ENCODE data around the gene RIMS1. TPM values are rescaled to one million over a fixed set of nuclear protein-coding genes. Genes with fewer than 3 reads are reported as not detected.

The RIMS1 gene
- total RNA-seq, 2 experiments from 2014 or later = not detected

GRCh38 chr6:72260489-72260888 is 374.1 kb downstream of the RIMS1 start:
- DNase-seq (no peak), ATAC-seq (no peak)
- POLR2A ChIA-PET = no interaction called here
- no peaks in the 10 kb centered on the region for H3K27me3 Mint-ChIP-seq
- H3K27ac Mint-ChIP-seq = no peak overlapping the region
- intact Hi-C loops (cut with DNase I, micrococcal nuclease) = no loop called here
- H3K4me1 Mint-ChIP-seq = no peaks in the 10 kb centered on the region
- H3K9me3 Mint-ChIP-seq (ENCODE audit: low read depth) = no peaks in the 10 kb centered on the region
- CTCF ChIA-PET = no interaction called here
- no peaks in the 10 kb centered on the region for H3K36me3 Mint-ChIP-seq (ENCODE audit: low read depth)
- H3K4me3 Mint-ChIP-seq = no peak overlapping the region

GRCh38 chr6:72261554-72261953 is 375.2 kb downstream of the RIMS1 start:
- H3K4me3 Mint-ChIP-seq = no peak overlapping the region
- no peak for DNase-seq
- H3K9me3 Mint-ChIP-seq (ENCODE audit: low read depth) = no peaks in the 10 kb centered on the region
- no peak for ATAC-seq
- H3K36me3 Mint-ChIP-seq (ENCODE audit: low read depth) = no peaks in the 10 kb centered on the region
- ChIA-PET POLR2A (no interaction called here), CTCF (no interaction called here)
- intact Hi-C loops (cut with DNase I, micrococcal nuclease) = no loop called here
- H3K27me3 Mint-ChIP-seq = no peaks in the 10 kb centered on the region
- H3K27ac Mint-ChIP-seq = no peak overlapping the region
- H3K4me1 Mint-ChIP-seq = no peaks in the 10 kb centered on the region

- POLR2A ChIA-PET = no interaction called here
- ATAC-seq (no peak), DNase-seq (no peak)
- Mint-ChIP-seq H3K4me3 (no peak overlapping the region), H3K4me1 (no peaks in the 10 kb centered on the region), H3K36me3 (ENCODE audit: low read depth) (no peaks in the 10 kb centered on the region), H3K27ac (no peak overlapping the region), H3K9me3 (ENCODE audit: low read depth) (no peaks in the 10 kb centered on the region), H3K27me3 (no peaks in the 10 kb centered on the region)
- intact Hi-C loops (cut with DNase I, micrococcal nuclease) = no loop called here
- CTCF ChIA-PET = no interaction called here
Measured at GRCh38 chr6:72262254-72262653, 375.9 kb downstream of the RIMS1 start.

GRCh38 chr6:72267470-72267869 is 381.1 kb downstream of the RIMS1 start:
- ChIA-PET CTCF (no interaction called here), POLR2A (no interaction called here)
- H3K9me3 Mint-ChIP-seq (ENCODE audit: low read depth) = no peaks in the 10 kb centered on the region
- H3K4me1 Mint-ChIP-seq = no peaks in the 10 kb centered on the region
- intact Hi-C loops (cut with DNase I, micrococcal nuclease) = no loop called here
- ATAC-seq = no peak
- no peaks in the 10 kb centered on the region for H3K36me3 Mint-ChIP-seq (ENCODE audit: low read depth)
- no peak for DNase-seq
- no peak overlapping the region for H3K4me3 Mint-ChIP-seq
- no peaks in the 10 kb centered on the region for H3K27me3 Mint-ChIP-seq
- no peak overlapping the region for H3K27ac Mint-ChIP-seq

- Mint-ChIP-seq H3K4me1 (no peaks in the 10 kb centered on the region), H3K4me3 (no peak overlapping the region), H3K27ac (no peak overlapping the region), H3K9me3 (ENCODE audit: low read depth) (no peaks in the 10 kb centered on the region), H3K27me3 (no peaks in the 10 kb centered on the region), H3K36me3 (ENCODE audit: low read depth) (no peaks in the 10 kb centered on the region)
- no peak for DNase-seq
- no peak for ATAC-seq
- ChIA-PET CTCF (no interaction called here), POLR2A (no interaction called here)
- intact Hi-C loops (cut with DNase I, micrococcal nuclease) = no loop called here
Measured at GRCh38 chr6:72271531-72271930, 385.2 kb downstream of the RIMS1 start.

GRCh38 chr6:72272958-72273357 is 386.6 kb downstream of the RIMS1 start:
- no peak overlapping the region for H3K4me3 Mint-ChIP-seq
- ATAC-seq (no peak), DNase-seq (no peak)
- intact Hi-C loops (cut with DNase I, micrococcal nuclease) = no loop called here
- H3K27me3 Mint-ChIP-seq = no peaks in the 10 kb centered on the region
- no peaks in the 10 kb centered on the region for H3K9me3 Mint-ChIP-seq (ENCODE audit: low read depth)
- no peaks in the 10 kb centered on the region for H3K36me3 Mint-ChIP-seq (ENCODE audit: low read depth)
- no peaks in the 10 kb centered on the region for H3K4me1 Mint-ChIP-seq
- H3K27ac Mint-ChIP-seq = no peak overlapping the region
- CTCF ChIA-PET = no interaction called here
- POLR2A ChIA-PET = no interaction called here

- Mint-ChIP-seq H3K4me1 (no peaks in the 10 kb centered on the region), H3K27me3 (no peaks in the 10 kb centered on the region), H3K36me3 (ENCODE audit: low read depth) (no peaks in the 10 kb centered on the region), H3K4me3 (no peak overlapping the region), H3K9me3 (ENCODE audit: low read depth) (no peaks in the 10 kb centered on the region), H3K27ac (no peak overlapping the region)
- ChIA-PET POLR2A (no interaction called here), CTCF (no interaction called here)
- no peak for DNase-seq
- intact Hi-C loops (cut with DNase I, micrococcal nuclease) = no loop called here
- no peak for ATAC-seq
Measured at GRCh38 chr6:72275888-72276287, 389.5 kb downstream of the RIMS1 start.

GRCh38 chr6:72282201-72282600 is 395.9 kb downstream of the RIMS1 start:
- no peak for ATAC-seq

GRCh38 chr6:72283571-72283970 is 397.2 kb downstream of the RIMS1 start:
- H3K9me3 Mint-ChIP-seq (ENCODE audit: low read depth) = peaks cover under 1% of the 10 kb centered on the region
- no peaks in the 10 kb centered on the region for H3K4me1 Mint-ChIP-seq
- ChIA-PET POLR2A (no interaction called here), CTCF (no interaction called here)
- no peaks in the 10 kb centered on the region for H3K36me3 Mint-ChIP-seq (ENCODE audit: low read depth)
- no peak for DNase-seq
- H3K27me3 Mint-ChIP-seq = no peaks in the 10 kb centered on the region
- H3K4me3 Mint-ChIP-seq = no peak overlapping the region
- ATAC-seq = no peak
- H3K27ac Mint-ChIP-seq = no peak overlapping the region
- intact Hi-C loops (cut with DNase I, micrococcal nuclease) = no loop called here

More at GRCh38 chr6:72282201-72282600, 395.9 kb downstream of the RIMS1 start:
- Mint-ChIP-seq H3K36me3 (ENCODE audit: low read depth) (no peaks in the 10 kb centered on the region), H3K27me3 (no peaks in the 10 kb centered on the region), H3K9me3 (ENCODE audit: low read depth) (no peaks in the 10 kb centered on the region), H3K27ac (no peak overlapping the region), H3K4me3 (no peak overlapping the region), H3K4me1 (no peaks in the 10 kb centered on the region)
- DNase-seq = no peak
- intact Hi-C loops (cut with DNase I, micrococcal nuclease) = no loop called here
- CTCF ChIA-PET = no interaction called here
- POLR2A ChIA-PET = no interaction called here

- H3K36me3 Mint-ChIP-seq (ENCODE audit: low read depth) = no peaks in the 10 kb centered on the region
- no peaks in the 10 kb centered on the region for H3K27me3 Mint-ChIP-seq
- ATAC-seq (no peak), DNase-seq (no peak)
- H3K4me1 Mint-ChIP-seq = no peaks in the 10 kb centered on the region
- POLR2A ChIA-PET = no interaction called here
- peaks cover 2% of the 10 kb centered on the region for H3K9me3 Mint-ChIP-seq (ENCODE audit: low read depth)
- H3K4me3 Mint-ChIP-seq = no peak overlapping the region
- H3K27ac Mint-ChIP-seq = no peak overlapping the region
- CTCF ChIA-PET = no interaction called here
- intact Hi-C loops (cut with DNase I, micrococcal nuclease) = no loop called here
Measured at GRCh38 chr6:72286911-72287311, 400.6 kb downstream of the RIMS1 start.

- peaks cover 2% of the 10 kb centered on the region for H3K9me3 Mint-ChIP-seq (ENCODE audit: low read depth)
- no peaks in the 10 kb centered on the region for H3K36me3 Mint-ChIP-seq (ENCODE audit: low read depth)
Measured at GRCh38 chr6:72287801-72288200, 401.5 kb downstream of the RIMS1 start.

GRCh38 chr6:72288592-72288991 is 402.2 kb downstream of the RIMS1 start:
- ChIA-PET POLR2A (no interaction called here), CTCF (no interaction called here)
- no peaks in the 10 kb centered on the region for H3K4me1 Mint-ChIP-seq
- H3K27me3 Mint-ChIP-seq = no peaks in the 10 kb centered on the region
- ATAC-seq = no peak
- H3K36me3 Mint-ChIP-seq (ENCODE audit: low read depth) = no peaks in the 10 kb centered on the region
- intact Hi-C loops (cut with DNase I, micrococcal nuclease) = no loop called here
- no peak overlapping the region for H3K4me3 Mint-ChIP-seq
- no peak for DNase-seq
- H3K9me3 Mint-ChIP-seq (ENCODE audit: low read depth) = peaks cover 2% of the 10 kb centered on the region
- no peak overlapping the region for H3K27ac Mint-ChIP-seq

More at GRCh38 chr6:72287801-72288200, 401.5 kb downstream of the RIMS1 start:
- H3K4me1 Mint-ChIP-seq = no peaks in the 10 kb centered on the region
- intact Hi-C loops (cut with DNase I, micrococcal nuclease) = no loop called here
- ATAC-seq (no peak), DNase-seq (no peak)
- no peaks in the 10 kb centered on the region for H3K27me3 Mint-ChIP-seq
- H3K4me3 Mint-ChIP-seq = no peak overlapping the region
- ChIA-PET POLR2A (no interaction called here), CTCF (no interaction called here)
- no peak overlapping the region for H3K27ac Mint-ChIP-seq

GRCh38 chr6:72290620-72291019 is 404.3 kb downstream of the RIMS1 start:
- Mint-ChIP-seq H3K36me3 (ENCODE audit: low read depth) (no peaks in the 10 kb centered on the region), H3K27me3 (no peaks in the 10 kb centered on the region), H3K4me3 (no peak overlapping the region), H3K4me1 (no peaks in the 10 kb centered on the region), H3K27ac (no peak overlapping the region), H3K9me3 (ENCODE audit: low read depth) (peaks cover 2% of the 10 kb centered on the region)
- ChIA-PET POLR2A (no interaction called here), CTCF (no interaction called here)
- DNase-seq (no peak), ATAC-seq (no peak)
- intact Hi-C loops (cut with DNase I, micrococcal nuclease) = no loop called here
